Motor neuron (in vitro differentiated cells): ENCODE results near the gene CCDC192. TPM values are rescaled to one million over a fixed set of nuclear protein-coding genes. Genes with fewer than 3 reads are reported as not detected.

Experiments used
- ATAC-seq, 8 experiments: fragments of 200-7000 bp; cut with Tn5 transposase; replicated peaks in 6 of 8; 2 replicates each; pipeline ENCODE4 v1.8.0; 2021; ENCODE audit warnings: mild to moderate bottlenecking in 8 of 8, moderate library complexity in 8 of 8
- H3K27ac ChIP-seq, 2 donors: fragments of 250-450 bp; sonication (Bioruptor Pico); 2 replicates each; pipeline ENCODE4 v1.9.0; 2021; ENCODE audit warnings: antibody characterized with exemption in 2 of 2, mild to moderate bottlenecking in 2 of 2, moderate library complexity in 1 of 2
- H3K4me1 ChIP-seq, 2 donors: fragments of 250-450 bp; sonication (Bioruptor Pico); replicated peaks in 1 of 2; 2 replicates each; pipeline ENCODE4 v1.6.1; 2021; ENCODE audit warnings: antibody characterized with exemption in 2 of 2, mild to moderate bottlenecking in 2 of 2, moderate library complexity in 1 of 2
- H3K4me3 ChIP-seq, 5 donors: fragments of 250-450 bp; sonication (Bioruptor Pico); 2 replicates each; pipeline ENCODE4 v1.9.0; 2021; ENCODE audit warnings: antibody characterized with exemption in 5 of 5, mild to moderate bottlenecking in 5 of 5, moderate library complexity in 4 of 5
- WGBS, 10 experiments: fragments of 450-650 bp; shearing (Covaris generic); methylation state at CpG; one replicate each; pipeline ENCODE4 v1.0.0; 2022; 5-methylcytosine and 5-hydroxymethylcytosine counted together
- in situ Hi-C, 9 experiments: fragments of 400-800 bp; cut with MboI; loops; one replicate each; pipeline ENCODE4 v1.15.0; 2021; ENCODE audit warnings: low sequenced_read_pairs in 9 of 9, low pct_unique_long_range_greater_than_20kb in 2 of 9; ENCODE audit not compliant: unreplicated experiment in 9 of 9
- total RNA-seq, 8 experiments: library from RNA; unstranded; fragments of 300-600 nt; gene quantifications; 2 replicates each; pipeline versions ENCODE4 v1.2.3 to v1.2.4, GENCODE V29; 2022

The CCDC192 gene
- total RNA-seq, 8 experiments from 2014 or later, result 0.38 to 2.0 (median 1.2) TPM; not detected in 1

DNA sequence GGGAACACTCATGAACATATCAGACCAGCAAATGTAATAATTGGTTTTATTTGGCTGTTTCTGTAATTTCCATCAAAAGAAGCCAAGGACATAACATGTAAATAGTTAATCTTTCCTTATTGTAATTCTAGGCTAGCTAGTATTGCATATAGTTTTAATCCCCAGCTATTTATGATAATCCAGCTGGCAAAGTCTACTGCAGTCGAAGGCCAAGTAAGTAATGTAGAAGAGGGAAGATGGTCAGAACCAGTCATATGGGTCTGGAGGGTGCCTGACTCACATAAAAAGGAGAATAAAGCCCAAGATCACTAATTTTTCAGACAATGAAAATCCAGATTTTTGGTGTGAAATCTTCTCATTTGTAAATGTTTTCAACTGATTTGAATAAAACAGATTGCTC is 106.3 kb downstream of the CCDC192 start:
- in situ Hi-C loops, result no loop called here

DNA sequence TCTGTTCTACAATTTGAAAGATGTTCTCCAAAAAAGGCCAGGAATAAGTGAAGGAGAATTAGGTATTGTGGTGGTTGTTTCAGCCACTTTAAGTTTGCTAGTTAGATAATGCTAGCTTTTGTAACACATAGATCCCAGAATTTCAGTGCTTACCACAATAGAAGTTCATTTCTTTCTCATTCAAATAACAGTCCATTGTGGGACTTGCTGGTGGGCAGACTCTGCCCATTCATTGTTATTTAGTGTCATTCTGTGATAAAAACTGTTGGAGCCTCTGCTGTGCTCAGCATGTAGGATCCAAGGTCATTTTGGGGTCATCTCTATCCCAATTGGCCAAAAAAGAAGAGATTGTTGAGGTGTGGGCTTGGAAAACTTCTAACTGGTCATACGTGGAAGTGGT is 106.8 kb downstream of the CCDC192 start:
- in situ Hi-C loops, result no loop called here
- ATAC-seq, result peak in 5 of 8 experiments; percentile 11 to 79 (median 76)
- Histone ChIP-seq H3K4me3 (no peak overlapping the region), H3K4me1 (peaks cover 24 to 38% of the 10 kb centered on the region in 2 donors), H3K27ac (no peak overlapping the region)
- WGBS, 10 experiments, result 0 to 43% (median 0%) methylated on average over 1 of the region's 1 CpG; no CpG with 5 or more reads in 3 of the 10 experiments

More for the DNA sequence above, 106.3 kb downstream of the CCDC192 start:
- Histone ChIP-seq H3K4me3 (no peak overlapping the region), H3K4me1 (peaks cover 22 to 37% of the 10 kb centered on the region in 2 donors), H3K27ac (peak overlapping the region; percentile 22 to 26)
- peak in 2 of 8 experiments; percentile 24 to 54 for ATAC-seq
- WGBS, 10 experiments, result 13 to 100% (median 79%) methylated on average over 1 of the region's 1 CpG; no CpG with 5 or more reads in 2 of the 10 experiments

DNA sequence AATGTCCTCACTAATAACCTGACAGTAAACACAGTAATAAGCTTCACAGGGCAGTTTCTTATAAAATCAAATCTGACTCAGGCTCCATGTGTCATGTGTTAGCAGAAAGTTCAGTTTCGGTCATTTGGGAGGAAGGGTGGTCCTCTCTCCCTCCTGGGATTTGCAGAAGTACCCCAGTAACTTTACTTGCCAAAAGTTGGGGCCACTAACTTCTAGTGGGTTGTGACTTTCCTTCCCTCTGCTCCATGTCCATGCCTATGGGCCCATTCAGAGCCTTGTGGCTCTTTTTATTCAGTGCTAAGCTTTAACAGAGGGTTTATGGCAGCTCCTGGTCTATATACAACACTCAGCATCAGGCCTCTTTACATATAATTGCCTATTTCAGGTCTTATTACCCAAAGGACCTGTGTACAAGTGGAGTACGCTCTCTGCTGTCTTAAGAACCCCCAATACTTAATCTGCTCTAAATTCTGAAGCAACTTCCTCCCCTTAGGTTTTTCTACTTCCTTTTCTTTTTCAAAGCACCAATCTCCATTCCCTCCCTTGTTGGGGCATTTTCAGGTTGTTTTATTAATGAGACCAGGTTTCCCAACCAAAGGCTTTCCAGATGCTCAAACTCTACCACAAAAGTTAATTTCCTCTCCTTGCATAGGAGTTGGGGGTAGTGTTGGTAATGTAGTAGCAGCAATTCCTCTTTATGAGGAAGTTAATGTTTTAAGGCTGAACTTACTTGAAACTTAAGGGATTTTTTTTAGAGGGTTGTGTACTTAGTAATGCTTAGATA is 107.7 kb downstream of the CCDC192 start:
- H3K27ac ChIP-seq, result no peak overlapping the region
- in situ Hi-C loops, result no loop called here
- peaks cover 21 to 38% of the 10 kb centered on the region in 2 donors for H3K4me1 ChIP-seq
- 96 to 100% (median 100%) methylated on average over 1 to 2 of the region's 2 CpGs; no CpG with 5 or more reads in 4 of the 10 experiments for WGBS, 10 experiments
- no peak overlapping the region for H3K4me3 ChIP-seq
- no peak for ATAC-seq

GRCh38 chr5:127812570-127812969 is 109.4 kb downstream of the CCDC192 start:
- 54 to 100% (median 77%) methylated on average over 1 to 4 of the region's 4 CpGs; no CpG with 5 or more reads in 1 of the 10 experiments for WGBS, 10 experiments
- no peak overlapping the region for H3K27ac ChIP-seq
- no peak overlapping the region for H3K4me3 ChIP-seq
- peaks cover 21 to 38% of the 10 kb centered on the region in 2 donors for H3K4me1 ChIP-seq
- no peak for ATAC-seq
- in situ Hi-C loops, result no loop called here

DNA sequence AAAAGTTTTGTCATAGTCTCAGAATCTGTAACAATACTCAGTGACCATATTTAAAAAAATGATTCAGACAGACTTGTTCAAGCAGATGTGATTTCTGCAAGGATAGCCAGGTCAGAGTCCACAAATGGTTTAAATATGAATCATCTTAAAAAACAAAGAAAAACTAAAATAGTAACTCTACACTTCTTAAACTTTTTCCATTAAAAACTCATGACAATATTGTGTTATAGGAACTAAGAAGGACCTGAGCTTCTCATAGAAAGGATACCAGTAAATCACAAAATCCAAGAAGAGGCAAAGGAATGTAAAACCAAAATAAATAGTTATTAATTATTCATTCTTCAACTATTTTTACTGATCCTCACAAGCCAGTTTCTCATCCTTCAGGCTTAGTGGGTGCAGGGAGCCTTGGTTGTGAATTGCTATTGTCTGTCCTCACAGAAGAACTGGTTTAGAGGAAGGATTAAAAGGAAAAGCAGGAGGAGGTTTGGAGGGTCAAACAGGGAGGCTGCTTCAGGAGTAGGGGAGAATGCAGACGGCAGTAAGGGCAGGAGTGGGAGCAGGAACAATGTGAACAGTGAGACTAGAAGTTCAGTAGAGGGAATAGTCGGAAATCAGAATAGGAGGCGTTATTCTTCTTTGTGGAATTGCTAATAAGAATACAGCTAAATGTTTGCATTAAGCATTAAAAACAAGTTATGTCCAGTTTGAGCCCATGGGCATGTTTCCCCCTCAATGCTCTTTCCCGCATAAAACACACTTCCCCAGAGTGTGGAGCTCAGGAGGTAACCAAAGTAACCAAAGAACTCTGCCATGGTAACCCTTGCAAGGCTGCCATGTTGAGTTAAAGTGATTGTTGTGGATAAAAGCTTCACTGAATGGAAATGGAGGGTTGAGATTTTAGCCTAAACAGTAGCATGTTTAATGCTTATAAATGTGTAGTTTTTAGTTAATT is 110.7 kb downstream of the CCDC192 start:
- Histone ChIP-seq H3K4me1 (peaks cover 21 to 38% of the 10 kb centered on the region in 2 donors), H3K4me3 (no peak overlapping the region), H3K27ac (peak overlapping the region in 1 of 2 donors; percentile 20)
- ATAC-seq, result peak in 5 of 8 experiments; percentile 36 to 96 (median 77)
- in situ Hi-C loops, result no loop called here
- WGBS, 10 experiments, result 0 to 72% (median 46%) methylated on average over 1 to 4 of the region's 4 CpGs

- 56 to 100% (median 80%) methylated on average over 1 to 3 of the region's 3 CpGs for WGBS, 10 experiments
- in situ Hi-C loops, result no loop called here
- peak in 1 of 8 experiments; percentile 4 for ATAC-seq
- Histone ChIP-seq H3K27ac (peak overlapping the region in 1 of 2 donors; percentile 27), H3K4me3 (no peak overlapping the region), H3K4me1 (peaks cover 16 to 33% of the 10 kb centered on the region in 2 donors)
These were observed 111.4 kb downstream of the CCDC192 start for GRCh38 chr5:127814588-127814973.

DNA sequence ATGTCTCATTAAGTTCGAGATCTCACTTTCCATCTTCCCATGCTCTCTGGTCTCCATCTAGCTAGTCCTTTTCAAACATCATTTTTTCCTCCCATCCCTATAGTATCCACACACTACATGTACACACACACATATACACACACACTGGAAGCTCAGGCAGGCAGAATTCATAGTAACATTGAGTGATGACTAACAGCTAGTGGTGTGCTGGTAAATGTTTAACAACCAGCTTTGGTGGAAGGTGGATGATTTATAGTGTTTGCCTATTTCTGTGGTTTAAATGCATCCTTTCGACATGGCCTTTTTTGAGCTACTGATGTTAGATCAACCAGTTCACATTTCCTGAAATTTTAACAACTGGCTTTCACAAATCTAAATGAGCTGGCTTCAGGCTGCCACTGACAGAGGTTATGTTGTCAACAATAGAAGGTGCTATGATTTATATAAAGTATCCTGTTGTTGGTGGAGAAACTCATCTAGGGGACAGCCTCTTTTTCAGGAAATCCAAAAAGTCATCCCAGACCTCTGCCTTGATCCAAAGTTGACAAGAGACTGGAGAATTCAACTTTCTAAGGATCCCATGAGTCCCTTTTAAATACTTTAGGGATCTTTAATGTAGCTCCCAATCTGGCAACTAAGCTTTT is 117.8 kb downstream of the CCDC192 start:
- in situ Hi-C loops, result no loop called here
- Histone ChIP-seq H3K4me3 (no peak overlapping the region), H3K27ac (no peak overlapping the region), H3K4me1 (peaks cover 0 to 11% of the 10 kb centered on the region in 2 donors)
- 0 to 100% (median 53%) methylated on average over 1 to 2 of the region's 2 CpGs; no CpG with 5 or more reads in 3 of the 10 experiments for whole genome bisulfite sequencing, 10 experiments
- ATAC-seq, result peak in 1 of 8 experiments; percentile 12

GRCh38 chr5:127821896-127822295 is 118.7 kb downstream of the CCDC192 start:
- peaks cover 0 to 11% of the 10 kb centered on the region in 2 donors for H3K4me1 ChIP-seq
- no peak overlapping the region for H3K4me3 ChIP-seq
- 78 to 100% (median 94%) methylated on average over 1 to 3 of the region's 3 CpGs; no CpG with 5 or more reads in 3 of the 10 experiments for WGBS, 10 experiments
- no peak for ATAC-seq
- in situ Hi-C loops, result no loop called here
- H3K27ac ChIP-seq, result no peak overlapping the region

DNA sequence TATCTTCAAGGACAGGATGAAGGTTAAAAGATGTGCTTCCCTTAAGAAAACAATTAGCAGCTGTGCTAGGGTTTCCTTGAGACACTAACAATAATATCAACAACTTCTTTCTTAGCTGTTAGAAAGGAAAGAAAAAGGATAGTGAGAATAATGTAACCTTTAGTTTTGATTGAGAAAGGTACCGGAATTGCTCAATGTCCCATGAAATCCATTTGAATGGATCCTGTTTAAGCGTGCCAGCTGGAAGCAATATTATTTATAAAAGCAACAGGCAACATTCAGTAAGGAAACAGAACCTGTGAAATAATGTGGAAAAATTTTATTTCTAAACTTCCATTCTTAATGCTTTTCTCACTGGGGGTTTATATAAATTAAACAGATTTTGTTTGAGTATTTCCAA is 120.9 kb downstream of the CCDC192 start:
- Histone ChIP-seq H3K4me3 (no peak overlapping the region), H3K27ac (no peak overlapping the region), H3K4me1 (peaks cover 0 to 11% of the 10 kb centered on the region in 2 donors)
- no peak for ATAC-seq
- in situ Hi-C loops, result no loop called here
- WGBS, 10 experiments, result 31 to 100% (median 85%) methylated on average over 1 to 2 of the region's 2 CpGs

GRCh38 chr5:127826011-127826410 is 122.8 kb downstream of the CCDC192 start:
- peak in 1 of 8 experiments; percentile 49 for ATAC-seq
- in situ Hi-C loops, result no loop called here
- 13 to 93% (median 74%) methylated on average over 2 to 3 of the region's 3 CpGs; no CpG with 5 or more reads in 2 of the 10 experiments for WGBS, 10 experiments
- H3K4me1 ChIP-seq, result peaks cover 10 to 11% of the 10 kb centered on the region in 2 donors
- no peak overlapping the region for H3K4me3 ChIP-seq
- no peak overlapping the region for H3K27ac ChIP-seq

DNA sequence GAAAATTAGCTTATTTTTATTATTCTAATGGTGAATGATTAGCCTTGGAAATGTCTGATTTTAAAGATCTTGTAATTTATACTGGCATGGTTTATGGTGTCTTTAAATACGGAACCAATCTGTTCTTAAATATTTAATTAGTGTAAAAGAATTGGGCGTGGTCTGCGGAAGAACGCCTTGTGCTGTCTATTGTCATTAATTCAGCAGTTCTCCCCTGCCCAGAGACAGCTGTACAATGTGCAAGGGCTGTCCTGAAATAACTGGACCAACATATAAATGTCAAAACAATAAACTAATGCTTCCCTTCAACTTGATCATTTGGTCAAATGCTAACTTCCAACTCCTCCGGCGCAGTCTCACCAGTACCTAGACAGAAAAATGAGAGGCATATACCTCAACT is 124.3 kb downstream of the CCDC192 start:
- Histone ChIP-seq H3K27ac (no peak overlapping the region), H3K4me1 (peaks cover 13% of the 10 kb centered on the region in 2 donors), H3K4me3 (no peak overlapping the region)
- in situ Hi-C loops, result no loop called here
- no peak for ATAC-seq
- 20 to 100% (median 88%) methylated on average over 1 to 6 of the region's 6 CpGs; no CpG with 5 or more reads in 1 of the 10 experiments for WGBS, 10 experiments

DNA sequence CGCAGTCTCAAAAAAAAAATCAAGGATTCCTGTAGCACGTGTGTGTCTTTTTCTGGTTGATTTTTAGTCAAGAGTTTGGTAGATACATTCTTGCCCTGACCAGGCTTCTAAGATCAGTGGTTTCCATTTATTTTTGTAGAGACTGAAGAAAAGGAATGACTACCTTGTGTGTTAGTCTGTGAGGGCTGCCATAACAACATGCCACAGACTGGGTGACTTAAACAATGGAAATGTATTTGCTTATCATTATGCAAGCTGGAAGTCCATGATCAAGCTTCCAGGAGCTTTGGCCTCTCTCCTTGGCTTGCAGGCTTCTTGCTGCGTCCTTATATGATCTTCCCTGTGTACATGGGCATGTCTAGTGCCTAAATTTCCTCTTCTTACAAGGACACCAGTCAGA is 127.0 kb downstream of the CCDC192 start:
- Histone ChIP-seq H3K27ac (no peak overlapping the region), H3K4me1 (peaks cover 18 to 19% of the 10 kb centered on the region in 2 donors), H3K4me3 (no peak overlapping the region)
- in situ Hi-C loops, result no loop called here
- 43 to 100% (median 65%) methylated on average over 1 to 3 of the region's 3 CpGs; no CpG with 5 or more reads in 2 of the 10 experiments for WGBS, 10 experiments
- peak in 1 of 8 experiments; percentile 60 for ATAC-seq
